GM18867 (cell line): ENCODE data around the gene ZBTB20.
"Not testable (repeated sequence)": the region's sequence is repeated elsewhere in the genome, so short reads cannot be mapped to it uniquely, and the experiment has no call there.

Experiments used
- ATAC-seq: cut with Tn5 transposase; IDR thresholded peaks from one replicate; pipeline ENCODE4 v1.9.1; 2021; ENCODE audit warnings: mild to moderate bottlenecking, moderate library complexity; ENCODE audit not compliant: unreplicated experiment

The ZBTB20 gene

GRCh38 chr3:114691871-114692270 is 455.2 kb downstream of the ZBTB20 start:
- no peak for ATAC-seq

- ATAC-seq = no peak
These were observed 456.2 kb downstream of the ZBTB20 start for GRCh38 chr3:114690911-114691310.

- no peak for ATAC-seq
These were observed 459.9 kb downstream of the ZBTB20 start for GRCh38 chr3:114687151-114687550.

GRCh38 chr3:114686621-114687020 is 460.5 kb downstream of the ZBTB20 start:
- no peak for ATAC-seq

- ATAC-seq = no peak
These were observed 461.9 kb downstream of the ZBTB20 start for GRCh38 chr3:114685161-114685560.

- ATAC-seq = no peak
These were observed 466.8 kb downstream of the ZBTB20 start for GRCh38 chr3:114680299-114680698.

GRCh38 chr3:114679773-114680172 is 467.3 kb downstream of the ZBTB20 start:
- not testable (repeated sequence) for ATAC-seq

GRCh38 chr3:114675104-114675503 is 472.0 kb downstream of the ZBTB20 start:
- no peak for ATAC-seq

- no peak for ATAC-seq
These were observed 473.1 kb downstream of the ZBTB20 start for GRCh38 chr3:114674036-114674435.

GRCh38 chr3:114673481-114673880 is 473.6 kb downstream of the ZBTB20 start:
- ATAC-seq = no peak

GRCh38 chr3:114672692-114673447 is 474.2 kb downstream of the ZBTB20 start:
- no peak for ATAC-seq

- no peak for ATAC-seq
These were observed 475.2 kb downstream of the ZBTB20 start for GRCh38 chr3:114671741-114672510.

- no peak for ATAC-seq
These were observed 477.5 kb downstream of the ZBTB20 start for GRCh38 chr3:114669614-114670013.

- ATAC-seq = no peak
These were observed 479.0 kb downstream of the ZBTB20 start for GRCh38 chr3:114668099-114668498.

- no peak for ATAC-seq
These were observed 480.5 kb downstream of the ZBTB20 start for GRCh38 chr3:114666623-114667022.

GRCh38 chr3:114664006-114664405 is 483.1 kb downstream of the ZBTB20 start:
- ATAC-seq = no peak

GRCh38 chr3:114660808-114661207 is 486.3 kb downstream of the ZBTB20 start:
- ATAC-seq = no peak

- no peak for ATAC-seq
These were observed 487.0 kb downstream of the ZBTB20 start for GRCh38 chr3:114660124-114660523.

- ATAC-seq = no peak
These were observed 487.7 kb downstream of the ZBTB20 start for GRCh38 chr3:114659109-114660061.

GRCh38 chr3:114651555-114651954 is 495.5 kb downstream of the ZBTB20 start:
- ATAC-seq = no peak

- no peak for ATAC-seq
These were observed 496.3 kb downstream of the ZBTB20 start for GRCh38 chr3:114650808-114651207.
